ENCODE measurements around the gene RRBP1.
"Not testable (repeated sequence)": the region's sequence is repeated elsewhere in the genome, so short reads cannot be mapped to it uniquely, and the experiment has no call there.

Gene RRBP1

GRCh38 chr20:17708675-17709360, 26.8 kb upstream of the RRBP1 start:
- no peak for DNase-seq (ENCODE audit: low read depth)

GRCh38 chr20:17707951-17708350, 25.9 kb upstream of the RRBP1 start:
- DNase-seq (ENCODE audit: low read depth) = not testable (repeated sequence)

- DNase-seq (ENCODE audit: low read depth) = no peak
These were observed 24.6 kb upstream of the RRBP1 start for GRCh38 chr20:17706632-17707031.

- DNase-seq (ENCODE audit: low read depth) = no peak
These were observed 23.9 kb upstream of the RRBP1 start for GRCh38 chr20:17705916-17706315.

GRCh38 chr20:17704589-17705317, 22.7 kb upstream of the RRBP1 start:
- no peak for DNase-seq (ENCODE audit: low read depth)

GRCh38 chr20:17701826-17702225, 19.8 kb upstream of the RRBP1 start:
- no peak for DNase-seq (ENCODE audit: low read depth)

DNA sequence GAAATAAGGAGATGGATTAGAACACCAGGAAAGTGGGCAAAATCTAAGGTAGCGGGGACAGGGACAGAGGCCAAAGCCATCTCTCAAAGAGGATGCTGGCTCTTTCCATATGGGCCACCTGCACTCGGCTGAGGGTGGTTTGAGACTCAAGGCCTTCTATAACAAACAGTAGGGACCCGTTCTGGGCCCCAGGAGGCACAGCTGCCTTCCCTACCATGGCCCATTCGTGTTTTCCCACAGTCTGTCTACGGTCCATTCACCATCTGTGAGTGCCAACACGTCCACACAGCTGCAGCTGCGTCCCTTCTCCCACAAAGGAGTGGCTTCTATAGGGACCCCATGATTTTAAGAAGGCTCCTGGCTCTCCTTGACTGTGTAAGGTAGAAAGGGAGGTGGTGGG, 18.6 kb upstream of the RRBP1 start:
- no peak for DNase-seq (ENCODE audit: low read depth)

- no peak for DNase-seq (ENCODE audit: low read depth)
These were observed 17.9 kb upstream of the RRBP1 start, which contains the start of gene BANF2 for GRCh38 chr20:17699931-17700351. Gene BANF2 (plus strand): TSS chr20:17699966. CDS start chr20:17725026, 25,060 bp downstream.

- DNase-seq (ENCODE audit: low read depth) = no peak
These were observed 16.3 kb upstream of the RRBP1 start for GRCh38 chr20:17698384-17698783.

GRCh38 chr20:17697171-17697570, 15.1 kb upstream of the RRBP1 start:
- no peak for DNase-seq (ENCODE audit: low read depth)

- DNase-seq (ENCODE audit: low read depth) = no peak
These were observed 14.2 kb upstream of the RRBP1 start for GRCh38 chr20:17696287-17696686.

DNA sequence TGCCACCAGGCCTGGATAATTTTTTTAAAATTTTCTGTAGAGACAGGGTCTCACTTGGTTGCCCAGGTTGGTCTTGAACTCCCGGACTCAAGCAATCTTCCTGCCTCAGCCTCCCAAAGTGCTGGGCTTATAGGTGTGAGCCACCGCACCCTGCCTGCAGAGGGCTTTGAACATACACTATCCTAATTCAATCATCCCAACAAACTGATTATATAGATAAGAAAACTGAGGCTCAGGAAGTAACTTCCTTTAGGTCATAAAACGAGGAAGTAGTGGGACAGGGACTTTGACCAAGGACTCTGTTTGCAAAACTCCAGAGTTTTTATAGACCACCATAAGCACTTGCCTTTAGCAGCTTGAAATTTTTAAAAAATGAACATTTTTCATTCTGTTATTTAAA, 12.7 kb upstream of the RRBP1 start:
- no peak for DNase-seq (ENCODE audit: low read depth)

GRCh38 chr20:17693444-17694001, 11.5 kb upstream of the RRBP1 start:
- DNase-seq (ENCODE audit: low read depth) = no peak

DNA sequence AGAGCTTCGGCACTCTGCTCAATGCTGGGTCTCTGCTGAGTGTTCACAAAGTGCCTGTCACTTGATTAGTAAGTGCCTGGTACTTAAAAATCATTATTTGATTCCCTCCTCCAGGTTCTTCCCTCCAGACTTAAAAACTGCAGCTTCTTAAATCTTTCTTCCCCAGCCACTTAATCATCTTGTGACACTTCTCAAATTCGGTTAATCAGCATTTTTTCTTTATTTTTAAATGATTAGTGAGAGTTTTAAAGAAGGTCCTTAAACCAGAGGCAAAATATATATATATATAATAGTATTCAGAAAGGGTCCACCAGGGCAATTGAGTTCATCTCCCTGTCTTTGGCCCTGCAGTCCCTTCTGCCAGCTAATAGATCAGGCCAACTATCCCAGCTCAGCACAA, 9.7 kb upstream of the RRBP1 start:
- DNase-seq (ENCODE audit: low read depth) = no peak

DNA sequence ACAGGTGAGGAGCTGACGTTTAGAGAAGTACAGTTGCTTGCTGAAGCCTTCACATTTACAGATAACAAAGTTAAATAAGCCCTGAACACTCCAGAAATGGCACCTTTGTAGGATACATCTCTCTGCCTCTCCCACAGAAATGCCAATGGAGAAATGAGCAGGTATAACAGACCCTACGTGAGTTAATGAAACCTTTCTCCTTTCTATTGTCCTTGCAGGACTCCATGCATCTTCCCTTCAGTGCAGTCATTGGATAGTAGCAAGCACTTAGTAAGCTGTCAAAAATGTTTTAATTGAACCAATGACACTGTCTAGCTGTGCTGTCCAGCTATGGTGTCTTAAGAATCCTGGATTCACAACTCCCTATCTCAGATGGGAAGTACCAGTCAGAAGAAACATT, 8.1 kb upstream of the RRBP1 start:
- no peak for DNase-seq (ENCODE audit: low read depth)

DNA sequence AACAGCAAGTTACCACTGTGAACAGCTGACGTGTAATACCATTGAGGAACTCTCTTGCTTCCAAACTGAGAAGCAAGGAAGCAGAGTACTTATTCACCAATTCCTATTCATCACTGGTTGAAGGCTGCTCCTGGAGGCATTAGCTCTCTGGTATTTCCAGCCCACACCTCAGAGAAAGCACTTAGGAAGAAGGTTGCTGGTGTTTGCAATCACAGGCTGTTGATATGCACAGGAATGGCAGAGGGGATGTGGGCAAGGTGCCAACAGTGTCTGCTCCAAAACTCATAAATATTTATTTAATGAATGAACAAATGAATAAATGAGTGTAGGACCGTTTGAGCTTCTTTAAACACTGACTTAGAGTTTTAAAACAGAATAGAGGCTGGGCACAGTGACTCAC, 6.9 kb upstream of the RRBP1 start:
- DNase-seq (ENCODE audit: low read depth) = no peak

- DNase-seq (ENCODE audit: low read depth) = no peak
These were observed 5.8 kb upstream of the RRBP1 start for GRCh38 chr20:17687800-17688199.

DNA sequence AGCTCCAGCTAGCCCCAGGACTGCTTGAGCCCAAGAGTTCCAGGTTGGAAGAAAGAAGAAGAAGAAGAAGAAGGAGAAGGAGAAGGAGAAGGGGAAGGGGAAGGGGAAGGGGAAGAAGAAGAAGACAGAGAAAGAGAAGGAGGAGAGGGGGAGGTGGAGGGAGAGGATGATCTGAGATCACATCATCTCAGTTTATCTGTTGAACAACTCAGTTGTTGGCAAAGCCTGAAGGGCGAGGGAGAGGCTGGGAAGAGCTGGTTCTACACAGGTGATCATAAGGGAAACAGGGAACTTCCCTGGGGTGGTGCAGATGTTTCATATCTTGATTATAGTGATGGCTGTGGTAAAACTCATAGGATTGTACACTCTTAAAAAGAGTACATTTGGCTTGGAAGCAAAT, 3.1 kb upstream of the RRBP1 start:
- DNase-seq (ENCODE audit: low read depth) = no peak

GRCh38 chr20:17684077-17684888, 2.2 kb upstream of the RRBP1 start:
- no peak for DNase-seq (ENCODE audit: low read depth)

GRCh38 chr20:17683218-17684076, 1.4 kb upstream of the RRBP1 start:
- DNase-seq (ENCODE audit: low read depth) = no peak

GRCh38 chr20:17682889-17683198, 802 bp upstream of the RRBP1 start:
- DNase-seq (ENCODE audit: low read depth) = no peak

DNA sequence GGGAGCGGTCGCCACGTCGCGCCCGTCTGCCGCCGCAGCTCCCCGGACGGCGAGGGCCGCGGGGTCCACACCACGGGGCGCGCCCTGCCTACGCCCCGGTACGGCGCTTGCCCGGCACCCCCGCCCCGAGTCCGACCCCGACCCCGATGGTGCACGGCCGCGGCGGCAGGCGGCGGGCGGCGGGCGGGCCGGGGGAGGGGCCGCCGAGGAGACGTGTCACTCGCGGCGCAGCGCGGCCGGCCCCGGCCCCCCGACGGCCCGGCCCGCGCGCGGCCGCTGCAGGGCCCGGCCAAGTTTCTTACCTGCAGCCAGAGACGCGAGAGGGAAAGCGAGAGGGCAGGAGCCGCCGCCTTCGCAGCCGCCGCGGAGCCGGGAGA, 328 bp downstream of the RRBP1 start:
- DNase-seq (ENCODE audit: low read depth) = no peak
